ENCODE data around the gene RAC3. TPM values are rescaled to one million over a fixed set of nuclear protein-coding genes. Genes with fewer than 3 reads are reported as not detected.

The RAC3 gene
- total and polyA plus RNA-seq, 9 of the 15 experiments (the other 6 are each of a cell fraction or from before 2014, with no cell fraction given), result 0.23 to 292 (median 118) TPM

- TF ChIP-seq HMGXB4 (CRISPR knock-in tag; IDR thresholded peaks at IDR 0.05) (peak; percentile 54; the same call in 1 of the 2 replicates), REST (IDR thresholded peaks at IDR 0.05; ENCODE audit: borderline replicate concordance) (peak; percentile 90), REST (CRISPR knock-in tag; IDR thresholded peaks at IDR 0.05; ENCODE audit: low read depth) (no peak), MCM5 (IDR thresholded peaks at IDR 0.05; ENCODE audit: low read depth) (no peak), ZKSCAN3 (CRISPR knock-in tag; IDR thresholded peaks at IDR 0.05) (no peak), FOXA3 (CRISPR knock-in tag; conservative IDR thresholded peaks at IDR 0.05 in 1 of 2, IDR thresholded peaks at IDR 0.05 in 1 of 2) (0 out of 4 replicates have a peak, but pooled peaks of 1 of the 2 experiments have one; percentile 36), ZNF232 (CRISPR knock-in tag; IDR thresholded peaks at IDR 0.05) (no peak), SLC30A9 (CRISPR knock-in tag; IDR thresholded peaks at IDR 0.05) (no peak), MAZ (CRISPR knock-in tag; conservative IDR thresholded peaks at IDR 0.05 in 1 of 2, IDR thresholded peaks at IDR 0.05 in 1 of 2) (peak; percentile 68 to 82), CC2D1A (IDR thresholded peaks at IDR 0.05) (peak; percentile 83), MCM2 (IDR thresholded peaks at IDR 0.05; ENCODE audit: low read depth) (no peak), CAMTA2 (CRISPR knock-in tag; conservative IDR thresholded peaks at IDR 0.05) (no peak), ZNF551 (CRISPR knock-in tag; IDR thresholded peaks at IDR 0.05) (no peak), NEUROD1 (IDR thresholded peaks at IDR 0.05; ENCODE audit: borderline replicate concordance, low read depth, low read length, partially characterized antibody) (peak; percentile 49), ZBTB17 (CRISPR knock-in tag; IDR thresholded peaks at IDR 0.05) (no peak), EP400 (IDR thresholded peaks at IDR 0.05) (peak; percentile 77; the same call in 1 of the 2 replicates), FIP1L1 (IDR thresholded peaks at IDR 0.05; ENCODE audit: low read depth, low read length, poor library complexity, severe bottlenecking) (peak; percentile 67), GABPA (tag; conservative IDR thresholded peaks at IDR 0.05; ENCODE audit: low read depth) (peak; percentile 55), MEIS2 (IDR thresholded peaks at IDR 0.05; ENCODE audit: partially characterized antibody) (no peak)
These were observed 792 bp upstream of the RAC3 start (continued) for GRCh38 chr17:82030470-82031302.

Data from K562 (cell line).